Middle frontal gyrus (tissue), 1 donor: ENCODE data around the gene TSSK3.
A peak's percentile ranks its signal among the peaks of the same experiment; 100 is the strongest.

Experiments used
- DNase-seq: peaks from one replicate; pipeline ENCODE4 v3.0.0-alpha.2; 2015; ENCODE audit warnings: low spot score; ENCODE audit errors: extremely low spot score

Gene TSSK3, protein sequence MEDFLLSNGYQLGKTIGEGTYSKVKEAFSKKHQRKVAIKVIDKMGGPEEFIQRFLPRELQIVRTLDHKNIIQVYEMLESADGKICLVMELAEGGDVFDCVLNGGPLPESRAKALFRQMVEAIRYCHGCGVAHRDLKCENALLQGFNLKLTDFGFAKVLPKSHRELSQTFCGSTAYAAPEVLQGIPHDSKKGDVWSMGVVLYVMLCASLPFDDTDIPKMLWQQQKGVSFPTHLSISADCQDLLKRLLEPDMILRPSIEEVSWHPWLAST

DNA sequence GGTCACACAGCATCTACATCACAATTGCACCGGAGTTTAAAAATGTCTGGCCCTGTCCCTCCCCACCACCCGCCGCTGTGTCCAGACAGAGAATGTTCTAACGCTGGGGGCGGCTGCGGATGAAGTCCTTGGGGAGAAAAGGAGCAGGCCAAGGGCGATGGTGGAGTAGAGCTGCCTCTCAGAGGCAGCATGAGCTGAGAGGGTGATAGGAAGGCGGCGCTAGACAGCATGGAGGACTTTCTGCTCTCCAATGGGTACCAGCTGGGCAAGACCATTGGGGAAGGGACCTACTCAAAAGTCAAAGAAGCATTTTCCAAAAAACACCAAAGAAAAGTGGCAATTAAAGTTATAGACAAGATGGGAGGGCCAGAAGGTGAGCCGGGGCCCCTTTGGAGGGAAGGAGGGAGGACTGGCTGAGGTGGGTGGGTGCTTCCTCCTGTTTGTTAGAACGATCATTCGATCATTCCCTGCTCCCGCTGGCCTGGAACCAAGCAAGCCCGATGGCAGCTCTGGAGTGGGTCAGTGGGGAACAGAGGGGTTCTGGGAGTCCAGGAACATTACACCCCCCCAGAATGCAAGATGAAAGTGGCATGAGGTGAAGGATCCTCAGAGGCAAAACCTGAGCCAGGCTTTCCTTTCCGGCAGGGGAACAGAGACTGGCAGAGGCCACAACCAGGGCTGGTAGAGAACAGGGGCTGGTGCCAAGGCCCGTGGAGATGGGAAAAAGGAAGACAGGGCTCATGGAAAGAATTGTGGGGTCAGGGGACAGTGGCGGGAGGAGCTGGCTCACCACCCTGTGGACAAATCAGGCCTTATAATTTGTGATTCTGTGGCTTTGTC is at the start of gene TSSK3, which contains the start of gene FAM229A:
Gene TSSK3, plus strand, starts transcription at position 66 of the 840 bp plus-strand sequence. Its CDS starts 163 bp downstream, at position 229.
Gene FAM229A, minus strand, starts transcription at position 12 of the 840 bp plus-strand sequence. CDS start 394 bp downstream, outside the sequence.
- DNase-seq = no peak

DNA sequence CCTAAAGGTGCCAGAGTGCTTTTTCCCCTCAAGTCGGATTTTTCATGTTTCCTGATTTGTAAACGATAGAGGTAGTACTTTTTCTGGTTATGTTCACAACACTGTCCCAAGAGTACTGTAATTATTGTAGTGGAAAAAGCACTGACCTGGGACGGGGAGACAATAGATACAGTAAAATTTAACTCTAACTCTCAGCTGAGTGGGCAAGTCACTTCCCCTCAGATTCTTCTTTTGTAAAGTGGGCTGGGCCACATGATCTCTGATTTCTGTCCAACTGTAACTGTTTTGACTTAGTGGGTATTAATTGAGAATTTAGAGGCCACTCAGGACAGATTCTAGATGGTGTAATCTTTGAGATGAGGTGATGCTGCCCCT is 45.4 kb upstream of the TSSK3 start:
- DNase-seq = no peak

DNA sequence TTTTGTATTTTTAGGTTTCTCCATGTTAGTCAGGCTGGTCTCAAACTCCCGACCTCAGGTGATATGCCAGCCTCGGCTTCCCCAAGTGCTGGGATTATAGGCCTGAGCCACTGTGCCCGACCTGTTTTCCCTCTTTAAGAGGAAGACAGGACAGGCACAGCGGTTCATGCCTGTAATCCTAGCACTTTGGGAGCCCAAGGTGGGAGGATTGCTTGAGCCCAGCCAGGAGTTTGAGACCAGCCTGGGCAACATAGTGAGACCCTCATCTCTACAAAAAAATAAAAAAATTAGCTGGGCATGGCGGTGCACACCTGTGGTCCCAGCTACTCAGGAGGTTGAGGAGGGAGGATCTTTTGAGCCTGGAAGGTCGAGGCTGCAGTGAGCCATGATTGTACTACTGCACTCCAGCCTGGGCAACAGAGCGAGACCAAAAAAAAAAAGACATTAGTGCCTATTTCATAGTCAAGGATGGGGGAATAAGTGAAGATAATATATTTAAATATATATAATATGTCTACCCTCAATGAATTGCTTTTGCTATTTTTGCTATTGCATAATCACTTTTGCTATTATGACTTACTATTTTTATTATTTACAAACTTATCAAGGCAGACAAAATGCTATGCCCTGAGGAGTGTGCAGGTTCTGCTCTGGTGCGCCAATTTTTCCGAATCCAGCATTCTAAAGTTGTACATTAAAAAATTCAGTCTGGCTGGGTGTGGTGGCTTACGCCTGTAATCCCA is 44.0 kb upstream of the TSSK3 start:
- no peak for DNase-seq

DNA sequence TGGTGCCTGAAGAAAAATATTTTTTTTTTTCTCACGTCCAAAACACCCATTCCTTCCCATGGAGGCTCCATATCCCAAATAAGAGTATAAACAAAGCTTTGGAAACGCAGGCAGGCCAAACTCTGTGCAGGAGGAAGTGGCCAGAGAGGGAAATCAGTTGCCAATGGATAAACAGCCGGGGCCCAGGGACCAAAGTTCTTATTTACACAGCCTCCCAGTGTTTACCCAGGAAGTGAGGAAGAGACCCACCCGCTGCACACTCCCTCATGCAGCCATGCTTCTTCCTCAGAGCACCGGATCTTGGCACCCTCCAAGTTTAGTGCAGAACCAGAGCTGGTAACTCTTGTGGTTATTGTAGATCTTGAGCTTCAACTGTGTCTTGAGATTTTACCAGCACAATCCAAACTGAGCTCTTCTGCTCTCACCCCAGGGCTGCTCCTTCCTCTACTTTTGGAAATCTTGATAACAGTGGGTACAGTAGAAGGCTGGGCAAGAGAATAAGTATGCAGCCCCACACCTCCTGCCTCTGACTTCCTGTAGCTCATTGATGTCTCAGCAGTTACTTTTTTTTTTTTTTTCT is 40.5 kb upstream of the TSSK3 start:
- no peak for DNase-seq

DNA sequence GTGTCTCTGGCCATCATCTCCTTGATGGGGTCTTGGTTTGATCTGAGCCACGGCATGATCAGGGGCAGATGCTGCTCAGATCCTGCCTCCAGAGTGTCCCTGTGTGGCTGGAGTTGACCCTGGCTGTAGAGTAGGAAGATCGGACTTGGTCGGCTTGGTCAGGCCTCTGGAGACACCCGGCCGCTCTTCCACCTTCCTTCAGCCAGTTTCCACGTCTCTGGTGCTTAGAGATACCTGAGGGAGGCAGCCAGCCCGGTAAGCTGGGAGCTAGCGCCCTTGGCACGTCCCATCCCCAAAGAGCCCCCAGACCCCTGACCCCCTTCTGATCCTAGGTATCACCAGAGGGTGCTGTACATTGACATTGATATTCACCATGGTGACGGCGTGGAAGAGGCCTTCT is 35.1 kb upstream of the TSSK3 start:
- no peak for DNase-seq

DNA sequence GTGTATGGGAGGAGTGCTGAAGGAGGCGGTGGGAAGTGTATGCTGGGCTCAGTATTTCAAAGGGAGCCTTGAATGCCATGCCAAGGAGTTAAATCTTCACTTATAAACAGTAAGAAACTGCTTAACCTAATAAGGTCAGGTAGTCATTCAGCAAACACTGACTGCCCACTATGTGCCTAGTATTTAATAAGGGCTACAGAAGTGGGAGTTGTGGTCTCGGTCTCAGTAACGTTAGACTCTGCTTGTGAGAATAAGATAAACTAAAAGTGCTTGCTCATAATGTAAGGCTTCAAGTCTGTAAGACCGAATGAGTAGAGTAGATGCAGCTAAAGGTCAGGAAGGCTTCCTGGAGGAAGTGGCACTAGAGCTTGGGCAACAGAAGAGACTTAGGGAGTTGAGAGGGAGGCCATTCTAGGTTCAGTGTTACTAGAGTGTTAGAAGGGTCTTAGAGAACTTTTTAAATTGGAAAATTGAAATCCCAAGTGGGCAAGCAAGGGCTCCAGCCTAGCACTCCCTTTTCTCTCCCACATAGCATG is 32.3 kb upstream of the TSSK3 start:
- no peak for DNase-seq

DNA sequence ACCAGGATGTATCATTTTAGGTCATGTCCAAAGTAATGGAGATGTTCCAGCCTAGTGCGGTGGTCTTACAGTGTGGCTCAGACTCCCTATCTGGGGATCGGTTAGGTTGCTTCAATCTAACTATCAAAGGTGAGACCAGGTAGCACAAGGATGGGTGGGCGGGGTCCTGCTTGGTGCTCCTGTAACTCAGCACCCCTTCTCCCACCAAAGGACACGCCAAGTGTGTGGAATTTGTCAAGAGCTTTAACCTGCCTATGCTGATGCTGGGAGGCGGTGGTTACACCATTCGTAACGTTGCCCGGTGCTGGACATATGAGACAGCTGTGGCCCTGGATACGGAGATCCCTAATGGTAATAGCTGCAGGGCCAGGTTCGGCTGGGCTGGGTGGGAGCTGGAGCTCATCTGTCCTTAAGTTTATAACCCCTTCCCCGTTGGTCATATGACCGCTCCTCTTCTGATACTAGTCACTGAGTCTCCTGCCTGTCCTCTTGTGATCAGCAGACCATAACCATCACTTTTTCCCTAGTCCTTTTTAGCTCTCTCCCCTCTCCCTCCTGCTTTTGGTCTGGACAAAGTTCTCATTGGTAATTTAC is 31.7 kb upstream of the TSSK3 start:
- no peak for DNase-seq

DNA sequence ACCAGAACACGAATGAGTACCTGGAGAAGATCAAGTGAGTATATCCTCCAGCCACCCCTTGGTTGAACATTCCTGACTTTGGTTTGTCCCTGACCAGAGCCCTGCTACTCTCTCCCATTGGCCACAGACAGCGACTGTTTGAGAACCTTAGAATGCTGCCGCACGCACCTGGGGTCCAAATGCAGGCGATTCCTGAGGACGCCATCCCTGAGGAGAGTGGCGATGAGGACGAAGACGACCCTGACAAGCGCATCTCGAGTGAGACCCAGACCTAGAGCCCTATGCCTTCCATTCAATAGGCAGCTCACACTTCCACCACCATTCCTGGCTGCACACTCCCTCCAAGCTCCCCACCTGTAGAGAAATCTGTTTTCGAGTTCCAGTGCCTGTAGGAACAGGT is 30.8 kb upstream of the TSSK3 start:
- DNase-seq = no peak

DNA sequence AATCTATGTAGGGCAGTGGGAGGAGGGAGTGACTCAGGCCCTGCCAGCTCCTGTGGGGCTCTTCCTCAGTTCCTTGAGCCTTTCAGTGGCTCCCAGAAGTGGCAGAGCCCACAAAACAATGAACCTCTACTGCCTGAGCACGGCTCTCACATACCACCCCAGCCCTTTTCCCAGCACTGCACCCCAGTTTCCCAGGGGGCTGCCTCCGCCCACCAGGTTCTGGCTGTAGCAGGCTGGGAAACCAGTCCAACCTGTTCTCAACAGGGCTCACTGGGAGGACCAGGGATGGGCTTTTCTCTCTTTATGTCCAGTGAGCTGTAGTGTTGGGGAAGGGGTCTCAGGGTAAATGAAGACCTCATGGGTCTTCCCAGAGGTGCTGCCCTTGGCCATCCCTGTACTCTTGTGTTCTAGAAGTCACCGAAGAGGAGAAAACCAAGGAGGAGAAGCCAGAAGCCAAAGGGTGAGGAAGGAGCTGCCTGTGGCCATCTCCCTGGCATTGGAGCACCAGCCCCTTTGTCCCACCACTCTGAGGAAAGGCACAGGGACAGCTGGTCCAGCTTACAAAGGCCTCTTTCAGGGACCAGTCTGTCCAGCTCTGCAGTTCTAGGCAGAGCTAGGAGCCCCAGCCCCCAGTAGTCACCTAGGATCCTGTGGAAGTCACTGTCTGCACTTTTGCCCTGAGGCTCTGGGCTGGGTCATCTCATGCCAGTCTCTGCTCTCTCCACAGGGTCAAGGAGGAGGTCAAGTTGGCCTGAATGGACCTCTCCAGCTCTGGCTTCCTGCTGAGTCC is 29.9 kb upstream of the TSSK3 start:
- DNase-seq = no peak

DNA sequence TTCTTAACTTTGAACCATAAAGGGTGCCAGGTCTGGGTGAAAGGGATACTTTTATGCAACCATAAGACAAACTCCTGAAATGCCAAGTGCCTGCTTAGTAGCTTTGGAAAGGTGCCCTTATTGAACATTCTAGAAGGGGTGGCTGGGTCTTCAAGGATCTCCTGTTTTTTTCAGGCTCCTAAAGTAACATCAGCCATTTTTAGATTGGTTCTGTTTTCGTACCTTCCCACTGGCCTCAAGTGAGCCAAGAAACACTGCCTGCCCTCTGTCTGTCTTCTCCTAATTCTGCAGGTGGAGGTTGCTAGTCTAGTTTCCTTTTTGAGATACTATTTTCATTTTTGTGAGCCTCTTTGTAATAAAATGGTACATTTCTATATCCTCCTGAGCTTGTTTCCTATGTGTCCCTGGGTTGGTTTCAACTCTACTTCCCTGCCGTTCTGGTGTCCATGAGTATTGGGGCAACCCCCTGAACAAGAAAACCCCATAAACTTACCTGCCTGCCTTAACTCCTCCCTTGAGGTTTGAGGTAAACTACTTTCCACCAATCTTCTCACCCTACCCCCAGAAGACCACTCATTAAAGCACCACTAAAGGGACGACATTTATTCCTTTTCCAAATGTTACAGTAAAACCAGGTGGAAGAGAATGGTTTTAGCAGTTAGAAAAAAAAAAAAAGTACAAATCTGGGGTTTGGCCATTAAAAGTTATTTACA is 28.9 kb upstream of the TSSK3 start:
- no peak for DNase-seq

DNA sequence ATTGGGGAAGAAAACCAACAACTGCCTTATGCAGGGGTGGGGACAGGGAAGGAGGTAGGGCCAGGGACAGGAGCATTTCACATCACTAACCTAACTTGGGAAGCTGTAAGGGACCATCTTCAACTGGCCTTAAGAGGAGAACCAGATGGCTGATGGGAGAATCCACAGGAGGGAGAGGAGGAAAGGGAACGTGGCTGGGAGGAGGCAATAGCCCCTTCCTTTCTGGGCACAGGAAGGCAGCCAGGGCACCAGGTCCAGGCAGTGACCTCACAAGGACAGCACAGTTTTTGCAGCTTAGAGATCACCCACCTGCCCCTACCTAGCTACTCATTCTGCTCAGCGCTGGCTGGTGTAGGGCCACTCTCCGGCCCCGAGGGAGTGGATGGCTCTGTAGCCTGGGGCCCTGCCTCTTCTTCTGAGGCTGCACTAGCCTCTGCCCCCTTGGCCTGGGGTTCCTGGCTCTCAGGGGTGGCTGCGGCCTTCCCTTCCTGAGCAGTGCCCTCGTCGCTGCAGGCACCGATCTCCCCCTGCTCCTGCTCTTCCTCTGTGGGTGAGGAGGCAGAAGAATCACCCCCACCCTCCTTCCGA is 28.0 kb upstream of the TSSK3 start:
- no peak for DNase-seq

DNA sequence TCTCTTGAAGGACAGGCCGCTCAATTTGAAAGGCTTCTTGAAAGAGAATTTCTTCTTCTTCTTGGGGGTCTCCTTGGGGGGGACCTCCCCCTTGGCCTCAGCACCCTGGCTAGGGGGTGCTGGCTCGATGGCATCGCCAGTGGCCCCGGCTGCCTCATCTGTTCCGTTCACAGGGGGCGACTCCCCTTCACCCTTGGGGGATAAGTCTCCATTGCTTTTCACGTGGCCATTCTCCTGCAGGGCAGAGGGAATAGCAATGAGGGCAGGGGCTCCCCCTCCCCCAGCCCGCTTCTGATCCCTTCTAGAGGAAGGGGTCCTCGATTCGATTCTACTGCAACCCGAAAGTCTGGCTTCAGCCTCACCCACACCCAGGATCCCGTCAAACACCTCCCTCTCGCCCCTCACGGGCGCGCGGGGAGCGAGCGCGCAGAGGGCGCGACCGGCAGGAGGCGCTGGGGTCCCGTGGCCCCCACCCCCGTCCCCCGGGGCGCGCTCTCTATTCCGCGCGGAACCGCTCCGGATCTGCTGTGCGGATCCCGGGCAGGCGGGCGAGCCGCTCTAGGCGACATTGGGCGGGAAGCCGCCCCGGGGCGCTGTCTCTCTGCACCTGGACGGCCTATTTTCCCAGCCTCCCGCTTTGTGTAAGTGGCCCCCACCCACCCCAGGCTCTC is 27.3 kb upstream of the TSSK3 start:
- peak; percentile 41 for DNase-seq

DNA sequence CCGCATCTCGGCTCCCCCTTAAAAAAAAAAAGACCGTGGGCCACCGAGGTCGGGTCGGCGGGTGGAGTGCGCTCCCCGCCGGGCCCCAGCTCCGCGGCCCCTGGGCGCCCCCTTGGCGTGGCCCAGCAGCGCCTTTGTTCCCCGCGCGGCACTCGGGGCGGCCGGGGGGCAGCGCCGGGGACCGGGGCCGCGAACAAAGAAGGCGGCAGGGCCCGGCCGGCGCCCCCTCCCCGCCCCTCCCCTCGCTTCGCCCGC is 26.9 kb upstream of the TSSK3 start:
- no peak for DNase-seq

DNA sequence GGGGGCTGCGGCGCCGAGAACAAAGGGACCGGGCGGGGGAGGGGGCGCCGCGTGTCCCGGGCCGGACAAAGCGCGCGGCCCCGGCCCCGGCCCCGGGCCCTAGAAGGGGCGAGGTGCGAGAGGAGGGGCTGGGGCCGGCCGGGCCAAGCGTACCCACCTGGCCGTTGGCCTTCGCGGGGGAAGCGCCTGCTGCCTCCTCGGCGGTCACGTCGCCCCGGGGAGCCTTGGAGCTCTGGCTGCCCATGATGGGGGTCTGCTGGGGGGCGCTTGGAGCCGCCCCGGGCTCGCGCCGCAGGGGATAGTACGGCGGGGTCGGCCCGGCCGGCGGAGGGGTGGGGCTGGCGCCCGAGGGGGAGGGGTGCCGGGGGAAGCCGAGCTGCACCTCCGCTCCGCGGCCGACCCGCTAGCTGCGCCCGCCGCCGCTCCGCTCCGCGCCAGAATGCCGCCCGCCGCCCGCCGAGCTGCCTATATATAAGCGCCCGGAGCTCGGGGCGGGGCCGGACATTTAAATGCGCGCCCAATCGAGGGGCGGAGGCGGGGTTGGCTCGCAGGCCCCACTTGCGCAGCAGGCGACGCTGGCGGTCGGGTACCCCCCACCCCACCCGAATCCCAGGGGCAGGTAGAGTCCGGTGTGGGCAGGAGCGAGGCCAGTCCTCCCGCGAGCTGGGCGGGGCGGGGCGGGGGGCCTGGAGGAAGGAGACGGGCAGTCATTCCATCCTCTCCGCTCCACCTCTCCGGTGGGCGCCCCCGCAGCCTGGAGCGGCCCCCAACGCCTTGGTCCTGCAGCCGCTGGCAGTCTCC is 26.3 kb upstream of the TSSK3 start, which contains the start of gene MARCKSL1:
Gene MARCKSL1, minus strand, starts transcription at position 444 of the 801 bp plus-strand sequence. Its CDS starts 200 bp downstream, at position 244.
- DNase-seq = peak; percentile 52

DNA sequence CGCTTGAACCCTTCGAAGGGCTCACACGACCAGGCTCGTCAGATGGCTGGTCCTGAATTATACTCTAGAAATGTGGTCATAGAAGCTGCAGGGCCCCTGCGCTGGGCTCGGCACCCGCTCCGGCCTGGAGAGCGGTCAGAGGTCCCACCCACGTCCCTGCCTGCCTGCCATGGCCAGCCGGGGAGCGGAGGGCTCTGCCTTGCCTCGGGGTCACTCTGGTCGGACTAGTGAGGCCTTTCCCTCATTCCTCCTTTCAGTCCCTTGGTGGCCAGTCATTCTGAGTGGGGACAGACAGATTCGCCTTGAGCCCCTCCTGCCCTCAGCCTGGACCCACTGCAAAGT is 25.8 kb upstream of the TSSK3 start:
- DNase-seq = no peak

DNA sequence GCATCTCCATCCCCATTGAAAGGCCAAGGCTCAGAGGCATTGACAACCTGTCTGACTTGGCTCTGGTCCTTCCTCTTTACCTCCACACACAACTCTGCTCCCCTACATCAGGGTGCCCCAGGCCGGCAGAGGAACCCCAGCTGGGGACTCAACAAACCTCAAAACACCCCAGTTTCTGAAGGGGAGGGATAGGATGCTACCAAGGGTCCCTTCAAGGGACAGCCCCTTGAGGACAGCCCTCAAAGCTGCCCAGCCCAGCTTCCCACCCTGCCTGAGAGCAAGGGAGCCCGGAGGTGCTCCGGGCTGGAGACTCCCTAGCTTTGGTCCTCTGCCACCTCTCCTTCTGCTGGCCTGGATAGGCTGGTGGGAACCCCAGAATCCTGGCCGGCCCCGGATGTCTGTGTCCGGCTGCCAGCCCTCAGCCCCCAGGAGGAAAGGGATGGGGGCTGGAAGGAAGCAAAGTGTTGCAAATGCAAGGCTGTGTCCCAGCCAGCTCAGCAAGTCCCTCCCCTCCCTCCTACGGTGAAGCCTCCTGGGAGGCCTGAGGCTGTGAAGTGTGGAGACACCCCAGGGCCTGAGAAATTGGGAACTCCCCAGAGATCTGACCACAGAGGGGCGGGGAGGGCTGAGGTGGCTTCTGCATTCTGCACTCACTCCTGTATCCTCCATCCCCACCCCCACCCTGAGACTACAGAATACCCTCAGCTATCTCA is 25.2 kb upstream of the TSSK3 start:
- DNase-seq = no peak

DNA sequence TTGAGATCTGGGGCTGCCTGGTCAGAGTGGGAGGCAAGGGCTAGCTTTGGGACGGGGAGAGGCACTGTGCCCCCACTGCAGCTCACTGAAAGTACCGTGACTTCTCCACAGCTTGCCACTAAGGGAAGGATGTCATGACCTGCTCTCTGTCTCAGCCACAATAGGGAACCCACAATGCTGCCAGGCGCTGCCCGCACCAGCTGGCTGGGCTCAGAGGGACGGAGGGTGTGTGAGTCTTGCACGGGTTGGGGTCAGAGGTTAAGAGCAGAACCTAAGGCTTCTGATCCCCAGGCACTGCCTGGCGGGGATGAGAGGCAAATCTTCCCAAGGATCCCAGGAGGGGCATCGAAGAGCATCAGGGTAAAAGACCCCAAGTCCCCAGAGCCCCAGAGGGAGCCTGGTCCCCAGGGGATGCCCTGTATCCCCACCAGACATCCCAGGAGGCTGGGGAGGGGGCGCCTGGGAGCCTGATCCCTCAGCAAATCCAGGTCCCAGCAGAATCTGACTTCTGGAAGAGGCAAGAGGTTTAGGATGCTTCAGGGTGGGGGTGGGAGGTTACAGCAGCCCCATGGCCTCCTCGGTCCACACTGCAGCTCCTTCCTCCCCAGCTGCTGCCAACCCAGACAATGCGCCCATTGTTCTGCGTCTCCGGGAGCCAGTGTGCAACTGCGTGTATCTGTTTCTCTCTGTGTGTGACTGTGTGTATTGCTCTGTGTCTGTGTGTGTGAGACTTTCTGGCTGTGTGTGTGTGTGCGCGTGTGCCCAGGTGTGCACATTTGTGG is 24.3 kb upstream of the TSSK3 start:
- DNase-seq = peak; percentile 71
